Hematopoietic multipotent progenitor cell treated with erythropoietin and hydrocortisone succinate and interleukin-3 and kit ligand, for 4 days (in vitro differentiated cells): ENCODE results near the gene PROCA1.
"Not testable (repeated sequence)": the region's sequence is repeated elsewhere in the genome, so short reads cannot be mapped to it uniquely, and the experiment has no call there.

Experiments used
- DNase-seq: peaks from one replicate; pipeline ENCODE4 v3.0.0-alpha.2; 2015

The PROCA1 gene

DNA sequence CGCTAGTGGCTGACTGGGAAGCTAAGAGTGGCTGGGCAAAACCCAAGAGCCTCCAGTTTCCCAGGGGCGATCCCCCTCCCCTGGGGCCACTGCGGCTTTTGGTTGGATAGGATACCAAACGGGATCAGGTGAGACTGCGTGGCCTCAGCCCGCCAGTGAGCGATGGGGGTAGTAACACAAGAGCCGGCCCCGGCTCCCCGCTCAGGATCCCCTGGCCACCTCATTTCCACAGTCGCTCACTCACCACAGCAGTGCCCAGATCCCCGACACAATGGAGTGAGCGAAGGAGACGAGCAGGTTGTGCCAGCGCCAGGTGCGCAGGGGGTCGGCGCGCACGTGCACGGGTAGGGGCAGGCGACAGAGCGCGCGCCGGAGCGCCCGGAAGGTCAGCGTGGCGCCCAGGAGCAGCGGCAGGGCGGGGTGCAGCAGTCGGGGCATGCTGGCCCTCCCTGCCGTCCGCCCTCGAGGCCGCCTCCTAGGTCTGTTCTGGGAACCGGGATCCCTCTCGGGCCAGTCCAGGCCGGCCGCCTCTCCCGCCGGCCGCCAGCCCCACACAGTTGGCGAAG is 14.1 kb upstream of the PROCA1 start:
- DNase-seq: peak; percentile 85

DNA sequence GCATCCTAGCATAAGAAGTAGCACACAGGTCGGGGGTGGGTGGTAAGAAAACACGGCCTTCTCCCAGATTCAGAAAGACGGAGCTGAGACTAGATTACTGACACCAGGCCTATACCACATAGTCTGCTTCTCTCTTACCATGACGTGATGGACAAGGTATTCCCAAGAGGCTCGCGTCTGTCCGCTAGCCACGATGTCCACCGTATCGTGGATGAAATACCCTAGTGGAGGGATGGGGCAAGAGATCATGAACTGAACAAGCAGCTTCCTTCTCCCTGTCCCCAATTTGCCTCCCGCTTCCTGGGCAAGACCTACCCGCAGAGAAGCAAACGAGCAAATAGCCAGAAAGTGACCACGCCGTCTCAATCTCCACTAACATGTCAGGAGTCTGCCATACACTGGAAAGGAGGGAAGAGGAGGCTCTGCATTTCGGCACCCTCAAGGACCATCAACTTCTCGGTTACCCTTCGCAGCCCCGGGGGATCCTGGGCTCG is 13.5 kb upstream of the PROCA1 start:
- DNase-seq: peak; percentile 73

- peak; percentile 42 for DNase-seq
These were observed 12.9 kb upstream of the PROCA1 start for GRCh38 chr17:28724500-28725165.

GRCh38 chr17:28723836-28724499 is 12.3 kb upstream of the PROCA1 start:
- DNase-seq: not testable (repeated sequence)

DNA sequence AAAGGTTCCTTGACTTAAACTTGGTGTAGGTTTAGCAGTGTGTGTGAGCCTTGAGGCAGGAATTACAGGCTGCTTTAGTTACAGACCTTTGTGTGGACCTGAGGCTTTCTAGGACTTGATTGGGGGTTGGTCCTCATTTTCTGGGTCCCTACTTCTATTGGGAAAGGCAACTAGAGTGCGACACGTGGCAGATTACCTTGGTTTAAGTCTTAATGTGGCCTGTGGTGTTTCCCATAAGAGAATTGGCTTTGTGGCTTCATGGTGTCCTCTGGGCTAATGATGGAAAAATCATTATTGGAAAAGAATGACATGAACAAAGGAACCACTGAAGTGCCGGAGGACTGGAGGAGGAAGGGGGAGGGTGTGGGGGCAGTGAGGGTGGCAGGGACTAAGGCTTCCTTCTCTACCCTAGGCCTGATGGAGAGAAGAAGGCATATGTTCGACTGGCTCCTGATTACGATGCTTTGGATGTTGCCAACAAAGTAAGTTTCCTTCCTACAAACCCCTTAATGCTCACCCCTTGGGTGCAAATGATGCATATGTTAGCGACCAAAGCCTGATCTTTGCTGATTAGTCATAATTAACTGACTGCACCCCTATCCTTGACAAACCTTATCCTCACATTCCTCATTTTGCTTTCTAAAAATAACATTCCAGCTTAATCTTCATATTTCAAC is 11.6 kb upstream of the PROCA1 start:
- DNase-seq: no peak

- no peak for DNase-seq
These were observed 10.9 kb upstream of the PROCA1 start for GRCh38 chr17:28722417-28723158.

DNA sequence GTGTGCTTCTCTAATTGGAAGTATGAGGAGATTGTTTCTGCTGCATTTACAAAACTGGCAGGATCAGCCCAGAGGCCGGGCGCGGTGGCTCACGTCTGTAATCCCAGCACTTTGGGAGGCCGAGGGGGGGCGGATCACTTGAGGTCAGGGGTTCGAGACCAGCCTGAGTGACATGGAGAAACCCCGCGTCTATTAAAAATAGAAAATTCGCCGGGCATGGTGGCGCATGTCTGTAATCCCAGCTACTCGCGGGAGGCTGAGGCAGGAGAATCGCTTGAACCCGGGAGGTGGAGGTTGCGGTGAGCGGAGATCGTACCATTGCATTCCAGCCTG is 9.3 kb upstream of the PROCA1 start:
- DNase-seq: not testable (repeated sequence)

DNA sequence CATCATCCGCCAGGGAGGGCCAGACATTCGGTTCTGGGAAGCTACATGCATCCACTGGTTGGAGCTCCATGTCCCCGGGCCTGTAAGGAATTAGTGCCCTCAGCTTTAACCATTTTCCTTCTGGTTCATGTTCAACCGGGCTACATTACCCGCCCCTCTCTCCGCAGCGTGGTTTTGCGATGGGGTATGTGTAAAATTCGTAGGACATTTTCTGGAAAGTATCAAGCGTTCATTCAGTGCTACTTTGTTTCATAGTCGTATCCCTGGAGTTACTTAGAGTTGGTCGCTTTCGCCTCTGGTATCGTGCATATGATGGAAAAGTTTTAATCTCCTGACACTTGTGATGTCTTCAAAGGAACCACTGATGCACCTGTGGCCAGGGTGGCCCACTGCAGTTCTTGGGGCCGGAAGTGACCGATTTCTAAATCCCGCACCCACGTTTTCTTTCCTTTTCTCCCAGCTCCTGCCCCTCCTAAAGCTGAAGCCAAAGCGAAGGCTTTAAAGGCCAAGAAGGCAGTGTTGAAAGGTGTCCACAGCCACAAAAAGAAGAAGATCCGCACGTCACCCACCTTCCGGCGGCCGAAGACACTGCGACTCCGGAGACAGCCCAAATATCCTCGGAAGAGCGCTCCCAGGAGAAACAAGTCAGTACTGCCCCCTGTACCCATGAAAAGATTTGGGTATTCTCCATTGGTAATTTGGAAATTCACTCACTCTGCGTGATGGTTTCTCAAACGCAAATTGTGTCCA is 8.7 kb upstream of the PROCA1 start:
- peak; percentile 57 for DNase-seq

- DNase-seq: no peak
These were observed 7.3 kb upstream of the PROCA1 start for GRCh38 chr17:28719021-28719433.

GRCh38 chr17:28718333-28719020 is 6.8 kb upstream of the PROCA1 start:
- DNase-seq: no peak

DNA sequence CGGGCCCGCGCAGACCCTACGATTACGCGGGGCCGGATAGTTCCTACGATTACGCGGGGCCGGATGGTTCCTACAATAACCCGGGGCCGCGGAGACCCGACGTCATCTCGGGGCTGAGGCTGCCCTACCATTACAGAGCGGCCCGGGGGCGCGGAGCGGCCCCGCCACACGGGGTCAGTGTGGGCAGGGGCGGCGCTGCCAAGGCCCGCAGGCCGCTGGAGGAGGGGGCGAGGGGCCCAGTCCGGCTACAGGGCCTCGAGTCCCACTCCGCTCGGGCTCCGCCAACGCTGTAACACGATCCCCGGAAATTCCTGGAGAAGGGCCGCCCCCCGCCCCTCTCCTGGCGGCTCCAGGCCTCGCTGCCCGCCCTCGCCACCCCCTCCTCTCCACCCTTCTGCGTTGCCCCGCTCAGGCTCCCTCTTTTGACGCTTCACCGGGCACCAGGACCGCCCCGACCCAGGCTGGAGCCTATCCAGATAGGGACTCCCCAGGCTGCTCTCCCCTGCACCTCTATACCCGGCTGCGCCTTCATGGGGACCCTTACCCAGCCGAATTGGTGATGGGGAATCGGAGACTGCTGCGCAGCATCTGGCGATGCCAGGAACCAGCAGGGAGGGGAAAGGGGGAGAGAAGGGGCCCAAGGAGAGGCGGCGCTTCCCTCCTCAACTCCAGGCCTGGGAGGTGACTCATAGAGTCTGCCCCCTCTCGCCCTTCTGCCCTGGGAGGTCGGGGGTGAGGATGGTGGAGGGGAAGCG is 6.1 kb upstream of the PROCA1 start, which contains the start of gene RAB34:
RAB34 (minus strand) TSS at position 291 of the 755 bp plus-strand sequence. CDS start 602 bp downstream, outside the sequence.
- peak; percentile 82 for DNase-seq

- no peak for DNase-seq
These were observed 5.3 kb upstream of the PROCA1 start for GRCh38 chr17:28716740-28717577.

- no peak for DNase-seq
These were observed 3.5 kb upstream of the PROCA1 start for GRCh38 chr17:28715217-28715616.

DNA sequence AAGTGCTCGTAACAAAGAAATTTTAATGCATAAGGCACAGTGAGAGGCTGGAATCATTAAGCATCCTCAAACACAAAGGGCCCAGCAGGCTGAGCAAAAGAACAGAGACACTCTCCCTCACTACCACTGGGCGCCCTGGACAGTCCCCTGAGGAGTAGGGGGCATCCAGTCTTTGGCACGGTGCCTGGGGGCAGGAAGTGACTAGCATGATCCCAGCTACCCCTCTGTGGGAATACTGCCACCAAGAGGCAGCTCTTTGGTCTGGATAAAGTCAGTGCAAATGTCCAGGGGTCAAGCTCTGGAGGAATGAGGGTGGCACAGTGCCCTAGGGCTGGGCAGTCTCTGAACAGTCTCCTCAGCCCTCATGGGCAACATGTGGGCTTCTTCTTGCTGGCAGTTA is 2.6 kb upstream of the PROCA1 start:
- DNase-seq: no peak

GRCh38 chr17:28712705-28713415 is 1.2 kb upstream of the PROCA1 start:
- no peak for DNase-seq

DNA sequence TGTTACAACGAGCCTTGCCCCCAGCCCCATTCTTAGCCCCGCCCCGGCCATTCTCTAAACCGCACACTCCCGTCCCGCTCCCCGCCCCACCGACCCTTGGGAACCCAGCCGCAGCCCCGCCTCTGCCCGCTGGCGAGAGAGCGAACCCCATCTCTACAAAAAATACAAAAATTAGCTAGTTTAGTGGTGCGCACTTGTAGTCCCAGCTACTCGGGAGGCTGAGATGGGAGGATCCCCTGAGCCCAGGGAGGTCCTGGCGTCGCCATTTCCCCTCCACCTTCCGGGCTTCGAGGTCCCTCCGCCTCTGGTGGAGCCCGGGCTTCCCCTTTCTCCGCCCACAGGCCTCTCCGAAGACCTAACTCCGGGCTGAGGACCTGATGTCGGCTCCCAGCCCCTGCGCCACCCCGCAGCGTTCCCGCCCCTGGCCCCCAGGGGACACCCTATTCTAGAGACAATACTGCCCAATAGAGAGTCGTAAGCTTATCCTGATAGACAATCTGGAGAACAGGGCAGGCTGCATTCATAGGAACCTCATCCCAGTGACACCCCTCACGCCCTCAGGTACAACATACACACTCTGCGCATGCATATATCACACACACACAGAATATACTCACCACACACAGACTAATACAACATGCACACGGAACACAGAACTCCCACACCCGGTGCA is 480 bp upstream of the PROCA1 start:
- DNase-seq: peak; percentile 93

DNA sequence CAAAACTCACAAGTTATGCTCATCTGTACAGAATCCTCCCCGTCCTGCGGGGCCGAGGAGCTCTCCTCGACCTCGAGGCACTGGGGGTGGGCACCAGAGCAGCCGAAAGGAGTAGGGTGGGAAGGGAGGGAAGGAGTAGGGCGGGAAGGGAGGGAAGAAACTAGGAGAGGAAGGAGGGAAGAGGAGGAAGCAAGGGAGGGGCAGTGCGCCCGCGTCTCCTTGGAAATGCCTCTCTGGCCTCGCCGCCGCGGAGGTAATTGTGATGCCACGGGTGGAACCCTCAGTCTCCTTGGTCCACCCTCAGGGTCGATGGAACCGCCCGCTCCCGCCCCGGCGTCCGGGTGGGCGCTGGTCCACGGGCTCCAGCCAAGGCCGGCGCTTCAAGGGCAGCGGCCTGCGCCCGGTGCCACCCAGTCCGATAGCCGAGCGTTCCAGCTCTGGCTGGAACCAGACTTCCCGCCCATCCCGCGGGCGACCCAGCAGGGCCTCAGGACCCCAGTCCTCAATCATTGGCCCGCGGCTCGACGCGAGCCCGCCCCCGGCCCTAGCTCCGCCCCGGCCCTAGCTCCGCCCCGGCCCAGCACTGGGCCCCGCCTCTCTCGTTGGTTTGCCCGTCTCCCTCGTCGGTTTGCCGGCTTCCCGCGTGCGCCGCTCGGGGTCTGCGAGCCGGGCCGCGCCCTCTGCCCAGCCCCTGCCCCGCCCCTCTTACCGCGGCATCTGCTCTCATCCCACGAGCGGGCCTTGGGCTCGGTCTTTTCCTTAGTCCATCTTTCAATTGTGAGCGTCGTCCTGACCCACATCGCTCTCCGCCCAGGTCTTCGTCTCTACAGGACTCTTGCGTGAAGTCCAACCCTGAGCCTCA is 596 bp downstream of the PROCA1 start:
- peak; percentile 95 for DNase-seq
